Fibroblast of skin of left biceps (primary cell): Measurements from ENCODE around the gene AKAP12.
A peak's percentile ranks its signal among the peaks of the same experiment; 100 is the strongest.

Experiments
- DNase-seq, 2 experiments: peaks; one replicate each; pipeline ENCODE4 v3.0.0-alpha.2; 2013; ENCODE audit warnings: low read depth in 2 of 2

AKAP12 gene

DNA sequence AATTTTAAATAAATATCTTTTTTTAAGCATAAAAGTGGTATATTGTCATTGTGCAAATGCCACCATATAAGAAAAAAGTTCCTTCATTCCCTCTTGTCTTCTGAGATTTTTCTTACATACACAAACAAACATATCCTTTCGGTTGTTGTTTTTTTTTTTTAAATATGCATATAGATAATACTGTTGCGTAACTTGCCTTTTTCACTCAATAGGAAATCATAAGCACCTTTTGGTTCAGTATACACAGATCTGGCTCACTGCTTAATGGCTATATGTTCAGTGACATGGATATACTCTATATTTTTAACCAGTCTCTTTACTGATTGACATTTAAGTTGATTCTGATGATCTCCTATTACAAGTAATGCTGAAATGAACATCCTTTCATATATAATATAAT, 40.1 kb downstream of the AKAP12 start:
- DNase-seq = no peak

DNA sequence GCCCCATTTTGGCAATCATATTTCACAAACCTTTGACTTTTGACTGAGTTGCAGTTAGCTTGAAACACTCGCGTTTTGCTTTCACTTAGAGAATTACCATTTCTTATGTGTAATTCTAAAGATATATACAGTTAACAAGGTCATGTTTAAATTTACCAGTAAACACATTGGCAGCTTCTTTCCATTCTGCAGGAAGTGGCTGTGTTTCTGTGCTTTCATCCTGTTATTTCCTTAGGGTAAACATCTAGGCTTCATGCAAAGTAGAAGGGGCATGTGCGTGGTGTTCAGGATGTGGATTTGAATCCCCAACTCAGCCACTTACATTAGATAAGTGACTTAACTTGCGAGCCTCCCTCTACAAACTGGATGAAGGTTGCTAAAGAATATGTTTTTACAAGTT, 41.1 kb downstream of the AKAP12 start:
- no peak for DNase-seq

DNA sequence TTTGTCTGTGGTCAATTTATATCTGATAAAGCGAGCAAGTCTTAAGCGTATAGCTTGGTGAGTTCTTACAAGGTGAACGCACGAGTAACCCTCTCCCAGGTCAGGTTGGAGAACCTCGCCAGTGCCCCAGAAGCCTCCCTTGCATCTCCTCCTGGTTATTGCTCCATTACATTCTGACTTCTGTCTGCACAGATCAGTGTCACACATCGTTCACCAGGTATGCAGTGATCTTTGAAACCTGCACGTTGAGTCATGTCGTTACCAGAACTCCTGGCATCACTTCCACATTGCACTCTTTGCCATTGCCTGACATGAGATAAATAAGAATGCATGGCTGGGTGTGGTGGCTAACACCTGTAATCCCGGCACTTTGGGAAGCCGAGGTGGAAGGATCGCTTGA, 44.2 kb downstream of the AKAP12 start:
- DNase-seq = no peak

DNA sequence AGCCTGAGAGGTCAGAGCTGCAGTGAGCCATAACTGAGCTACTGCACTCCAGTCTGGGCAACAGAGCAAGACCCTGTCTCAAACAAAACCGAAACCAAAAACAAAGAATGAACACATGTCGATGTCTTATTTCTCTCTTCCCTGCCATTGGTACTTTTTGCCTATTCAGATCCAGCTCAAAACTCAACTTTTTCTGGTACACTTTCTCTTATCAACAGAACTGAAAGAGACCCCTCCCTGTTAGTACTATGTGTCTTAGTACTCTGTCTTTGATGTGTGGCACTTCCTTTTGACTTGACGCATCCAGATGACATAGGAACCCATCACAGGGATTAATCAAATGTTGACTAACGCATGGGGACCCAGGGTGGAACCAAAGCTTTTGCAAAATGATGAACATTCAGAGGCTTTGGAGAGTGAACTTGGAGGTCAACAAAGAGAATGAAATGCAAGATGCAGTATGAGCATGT, 44.8 kb downstream of the AKAP12 start:
- DNase-seq = no peak

DNA sequence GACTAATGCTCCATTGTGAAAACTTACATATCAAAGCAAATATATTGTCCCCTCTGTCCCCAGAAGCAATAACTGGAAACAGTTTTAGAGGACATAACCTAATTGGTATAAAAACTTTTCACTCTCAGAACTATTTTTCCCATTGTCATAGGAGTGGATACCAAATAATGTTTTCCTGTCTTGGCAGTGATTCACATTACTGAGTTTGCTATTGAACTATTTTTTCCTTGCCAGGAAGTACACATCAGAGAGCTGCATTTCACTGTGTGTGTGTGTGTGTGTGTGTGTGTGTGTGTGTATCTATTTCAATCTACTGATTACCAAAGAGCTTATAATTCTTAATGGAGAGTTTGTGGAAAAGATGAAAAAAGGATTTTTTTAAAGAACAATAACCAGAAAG, 45.4 kb downstream of the AKAP12 start:
- peak; percentile 59 to 70 for DNase-seq

DNA sequence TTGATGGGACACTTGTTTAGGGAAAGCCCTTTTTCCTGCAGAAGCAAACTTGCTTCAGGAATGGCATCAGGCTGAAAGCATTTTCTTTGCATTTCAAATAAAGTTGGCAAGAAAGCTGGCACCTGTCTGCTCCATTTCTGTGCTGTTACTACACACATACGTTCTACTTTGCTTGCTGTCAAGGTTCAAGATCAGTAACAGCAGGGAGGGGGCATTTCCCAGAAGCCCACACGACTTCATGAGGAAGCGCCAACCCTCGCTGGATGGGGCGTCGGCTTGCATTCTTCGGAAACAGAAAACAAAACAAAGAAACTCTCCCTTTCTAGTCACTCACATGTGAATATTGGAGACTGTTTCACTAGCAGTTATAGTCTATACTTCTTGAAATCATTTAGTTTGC, 46.4 kb downstream of the AKAP12 start:
- DNase-seq = no peak

DNA sequence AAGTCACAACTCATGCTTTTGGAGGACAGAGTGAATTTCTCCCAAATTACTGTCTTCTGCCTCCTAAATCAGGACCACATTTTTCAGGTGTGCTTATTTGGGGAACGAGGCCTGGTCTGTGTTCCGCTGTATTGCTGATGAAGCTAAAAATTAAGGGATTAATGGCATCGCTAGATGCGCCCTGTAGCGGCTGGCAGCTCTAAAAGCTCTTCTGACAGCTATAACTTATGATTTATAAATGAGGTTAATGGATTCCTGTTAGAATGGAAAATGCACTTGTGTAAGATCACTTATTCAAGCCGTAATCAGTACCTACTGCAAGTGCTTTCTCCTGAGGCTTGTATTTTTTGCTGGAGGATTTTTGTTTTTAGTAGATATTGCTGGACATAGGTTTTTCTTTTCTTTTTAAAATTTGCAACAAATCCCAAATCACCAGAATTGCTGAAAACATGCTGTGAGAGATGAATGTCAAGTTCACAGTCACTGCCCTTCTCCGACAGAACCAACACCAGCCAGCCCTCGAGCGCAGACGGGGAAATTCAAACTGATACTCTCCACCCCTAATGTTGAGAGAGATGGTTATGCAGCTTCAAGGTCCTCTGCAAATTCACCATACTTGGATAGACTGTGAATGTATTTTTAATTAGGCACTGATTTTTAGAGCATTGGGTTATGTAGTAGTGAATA, 49.1 kb downstream of the AKAP12 start:
- DNase-seq = no peak

DNA sequence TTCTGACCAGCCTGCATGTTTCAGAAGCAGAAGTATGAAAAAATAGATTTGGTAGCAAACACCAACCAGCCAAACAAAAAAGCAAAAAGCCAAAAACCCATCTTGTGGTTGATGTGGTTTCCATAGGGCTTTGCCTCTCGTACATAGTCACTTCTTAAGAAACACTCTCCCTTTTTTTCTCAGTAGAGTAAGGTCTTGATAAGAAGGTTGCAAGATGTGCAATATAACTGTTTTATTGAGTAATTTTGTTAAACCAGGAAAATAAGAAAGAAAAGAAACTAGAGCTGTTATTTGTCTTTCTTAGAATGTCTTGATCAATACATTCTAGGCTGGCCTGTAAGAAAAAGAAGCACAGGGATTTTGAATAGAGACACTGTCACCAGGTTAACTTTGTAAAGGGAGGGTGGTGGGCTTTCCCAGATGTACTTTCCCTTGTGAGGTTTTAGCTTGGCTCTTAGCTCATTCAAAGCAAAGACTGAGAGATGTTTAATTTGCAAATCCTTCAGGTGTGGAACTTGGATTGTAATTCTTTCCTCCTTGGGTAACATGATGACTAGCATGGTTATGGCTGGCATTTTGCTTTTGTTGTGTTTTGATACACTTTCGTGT, 49.7 kb downstream of the AKAP12 start:
- DNase-seq = no peak

DNA sequence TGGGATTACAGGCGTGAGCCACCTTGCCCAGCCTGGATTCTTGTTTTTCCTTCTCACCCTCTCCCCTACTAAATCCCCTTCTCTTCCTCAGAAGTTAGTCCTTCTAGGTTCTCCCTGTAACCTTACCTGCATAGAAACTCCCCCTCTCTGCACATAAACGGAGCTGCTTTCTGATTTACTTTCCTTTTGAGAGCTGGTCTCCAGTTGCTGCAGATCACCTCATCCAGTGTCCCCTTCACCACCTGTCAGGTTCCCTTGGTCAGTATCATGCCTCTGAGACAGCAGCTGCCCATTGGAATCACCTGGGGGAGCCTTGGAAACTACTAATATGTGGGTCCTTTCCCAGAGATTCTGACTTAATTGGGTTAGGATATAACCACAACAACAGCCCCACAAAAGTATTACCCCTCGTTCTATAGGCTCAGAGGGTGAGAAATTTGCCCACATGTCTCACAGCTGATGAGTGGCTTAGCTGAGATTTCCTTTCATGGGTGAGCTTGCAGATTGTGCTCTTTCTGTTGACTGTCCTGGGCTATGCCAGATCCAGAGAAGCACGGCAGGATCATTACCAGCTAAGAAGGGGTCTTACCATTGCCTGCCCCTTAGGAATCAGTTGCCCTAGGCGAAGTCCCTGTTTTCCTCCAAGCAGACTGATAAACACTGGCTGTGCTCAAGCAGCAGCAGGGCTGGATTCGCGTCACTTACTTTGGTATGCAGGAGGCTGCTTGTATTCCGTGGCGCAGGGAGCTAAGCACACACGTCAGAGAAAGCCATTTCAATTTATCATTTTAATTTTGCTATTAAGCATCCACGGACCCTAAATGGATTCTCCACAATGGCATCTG, 51.3 kb downstream of the AKAP12 start:
- DNase-seq = peak in 1 of 2 experiments; percentile 51

DNA sequence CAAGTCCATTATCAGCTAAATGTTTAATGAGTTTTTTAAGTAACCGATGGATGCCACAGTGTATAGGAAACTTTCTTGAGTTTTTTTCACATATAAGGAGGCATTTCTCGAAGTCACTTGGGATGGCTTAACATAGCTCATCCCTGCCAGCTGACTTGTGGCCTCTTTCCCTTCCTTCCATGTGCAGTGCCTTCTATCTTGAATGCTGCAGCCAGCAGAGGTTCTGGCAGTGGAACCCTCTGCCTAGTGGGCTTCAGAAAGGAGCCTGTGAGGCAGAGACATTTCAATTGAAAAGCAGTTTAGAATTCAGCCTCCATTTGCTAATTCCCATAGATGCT, 51.9 kb downstream of the AKAP12 start:
- DNase-seq = no peak

DNA sequence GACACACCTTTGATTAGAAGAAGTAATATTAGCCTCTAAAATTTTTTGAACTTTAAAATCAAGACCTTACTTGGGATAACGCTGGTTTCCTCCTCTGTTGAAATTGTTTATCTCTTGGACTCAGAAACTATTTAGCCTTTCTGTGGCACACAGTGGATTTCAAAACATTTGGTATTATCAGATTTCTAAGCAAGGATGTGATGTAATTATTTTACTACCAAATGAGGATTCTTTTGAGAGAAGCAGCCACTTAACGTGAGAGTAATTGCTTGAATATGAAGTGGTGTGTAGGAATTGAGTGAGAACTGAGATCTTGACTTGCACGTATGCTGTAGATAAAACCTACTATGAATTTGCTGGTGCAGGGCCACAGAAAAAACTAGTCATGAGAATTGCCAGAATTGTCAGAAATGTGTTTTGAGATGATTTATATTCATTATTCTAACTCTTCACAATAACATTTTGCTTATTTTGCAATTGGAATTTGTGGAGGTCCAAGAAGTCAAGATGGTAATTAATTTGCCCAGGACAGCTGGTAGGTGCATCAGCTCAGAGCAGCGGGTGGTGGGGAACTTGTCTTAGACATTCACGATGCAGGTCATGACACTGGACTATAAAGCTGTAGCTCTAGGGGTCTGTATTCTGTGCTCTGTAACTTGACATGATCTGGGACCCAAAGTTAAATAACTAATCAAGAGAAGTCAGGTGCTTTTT, 53.4 kb downstream of the AKAP12 start:
- no peak for DNase-seq

DNA sequence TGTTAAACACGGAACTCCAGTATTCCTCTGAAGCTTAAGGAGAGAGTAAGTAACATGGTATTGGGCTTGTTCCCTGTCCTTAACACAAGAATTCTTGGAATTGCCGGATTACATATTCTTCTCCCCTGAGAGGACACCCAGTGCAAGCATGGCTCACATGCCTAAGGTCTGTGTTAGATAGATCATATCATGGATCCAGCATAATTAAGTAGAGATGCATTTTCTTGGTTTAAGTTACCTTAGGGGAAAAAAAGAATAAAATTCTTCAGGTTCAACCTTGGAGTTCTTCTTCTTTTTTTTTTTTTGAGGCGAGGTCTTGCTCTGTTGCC, 53.9 kb downstream of the AKAP12 start:
- DNase-seq = no peak

DNA sequence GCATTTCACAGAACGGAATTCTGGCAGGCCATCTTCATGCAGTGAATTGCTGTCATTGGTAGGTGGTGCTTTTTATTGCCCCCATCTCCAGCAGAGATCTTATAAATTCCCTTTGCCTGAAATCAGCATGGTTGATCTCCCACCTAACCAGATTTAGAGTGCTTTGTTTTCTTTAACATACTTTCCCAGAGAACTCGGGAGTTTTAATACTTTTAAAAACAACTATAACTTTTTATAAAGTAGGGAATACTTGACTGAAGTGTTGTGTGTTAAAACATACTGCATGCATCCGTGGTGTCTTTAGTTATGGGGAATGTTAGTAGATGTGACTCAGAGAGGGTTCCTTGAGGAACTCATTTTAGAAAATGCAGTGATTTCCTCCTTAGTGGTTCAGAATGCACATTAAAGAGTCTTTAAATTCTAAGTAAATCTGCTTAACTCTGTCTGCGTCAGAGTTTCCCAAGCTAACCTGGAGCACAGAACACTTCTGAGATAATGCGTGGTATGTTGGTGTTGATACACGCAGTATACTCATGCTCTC, 54.9 kb downstream of the AKAP12 start:
- no peak for DNase-seq

DNA sequence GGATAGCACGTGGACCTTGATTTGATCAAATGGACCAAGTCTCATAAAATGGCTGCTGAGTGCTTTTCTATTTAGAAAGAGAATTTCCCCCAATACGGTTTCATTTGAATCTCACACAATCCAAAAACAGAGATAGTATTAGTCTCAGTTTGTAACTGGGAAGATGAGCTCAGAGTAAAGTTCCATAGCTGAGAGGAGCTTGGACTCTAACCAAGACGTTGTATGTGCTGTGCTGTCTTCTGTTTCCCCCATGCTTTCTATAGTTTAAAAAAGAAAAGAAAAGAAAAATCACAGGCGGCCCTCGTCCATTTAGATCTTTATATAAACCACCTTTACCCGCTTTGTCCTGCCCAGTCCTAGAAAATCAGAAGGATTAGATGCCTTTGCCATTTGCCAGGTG, 58.1 kb downstream of the AKAP12 start:
- no peak for DNase-seq

DNA sequence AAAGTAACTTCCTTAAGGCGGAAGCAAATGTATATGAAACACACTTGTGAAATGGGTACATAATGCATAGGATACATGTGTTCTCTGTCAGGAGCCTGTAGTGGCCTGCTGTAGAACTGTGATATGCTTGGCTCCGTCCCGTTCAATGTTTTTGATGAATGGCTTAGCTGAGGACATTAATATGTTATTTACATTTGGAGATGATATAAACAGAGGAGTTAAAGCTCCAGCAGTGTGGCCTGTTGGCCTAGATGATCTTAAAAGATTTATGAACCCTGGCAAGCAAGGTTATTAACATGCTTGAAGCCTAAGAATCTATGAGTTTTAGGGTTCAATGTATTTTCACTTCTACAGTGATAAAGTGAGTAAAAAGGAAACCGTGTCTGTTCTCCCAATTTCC, 59.2 kb downstream of the AKAP12 start:
- DNase-seq = no peak

DNA sequence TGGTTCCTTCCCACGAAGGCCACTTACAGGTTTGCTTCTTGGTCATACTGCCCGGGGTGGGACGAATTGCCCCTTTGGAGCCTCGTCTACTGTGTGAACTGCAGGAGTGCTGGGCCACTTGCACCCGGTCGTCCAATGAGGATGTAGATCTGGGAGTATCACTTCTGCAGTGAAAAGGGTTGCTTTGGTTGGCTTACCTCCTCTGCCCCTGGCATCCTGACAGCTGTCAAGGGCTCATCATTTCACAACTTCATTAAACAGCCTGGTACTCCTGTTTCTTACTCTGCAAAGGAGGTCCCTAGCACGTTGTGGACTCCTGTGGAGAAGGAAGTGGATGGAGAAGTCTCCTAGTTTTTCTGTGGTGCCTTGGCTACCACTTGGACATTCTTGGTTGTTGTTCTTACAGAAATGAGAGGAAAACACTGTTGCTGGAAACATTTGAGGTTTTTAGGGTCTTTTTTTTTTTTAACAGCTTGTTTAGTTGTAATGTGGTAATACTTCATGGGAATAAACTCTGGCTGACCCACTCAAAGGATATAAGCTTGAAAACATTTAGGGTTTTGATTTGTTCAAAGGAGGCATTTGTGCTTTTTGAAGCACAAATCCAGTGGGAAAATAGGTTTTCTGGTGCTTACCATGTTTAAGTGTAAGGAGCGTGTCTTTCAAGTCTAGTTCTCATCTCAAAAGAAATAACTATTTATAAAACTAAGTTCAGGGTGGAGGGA, 60.7 kb downstream of the AKAP12 start:
- no peak for DNase-seq

DNA sequence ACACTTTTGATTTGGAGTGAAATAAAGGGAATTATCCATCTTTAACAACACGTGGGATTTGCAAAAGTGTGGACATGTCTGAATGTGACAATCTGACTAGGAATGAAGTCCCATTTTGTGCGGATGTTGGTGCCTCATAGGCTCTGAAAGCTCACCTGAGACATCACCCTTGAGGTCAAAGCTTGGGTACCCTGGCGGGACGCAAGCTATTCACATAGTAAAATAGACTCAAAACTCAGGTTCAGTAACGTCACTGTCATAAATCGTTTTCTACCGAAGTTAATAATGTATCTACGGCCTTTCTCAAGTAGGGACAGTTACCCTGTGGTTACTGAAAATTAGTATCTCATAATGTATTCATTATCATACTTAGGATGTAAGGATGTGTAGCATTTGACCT, 61.8 kb downstream of the AKAP12 start:
- DNase-seq = no peak

DNA sequence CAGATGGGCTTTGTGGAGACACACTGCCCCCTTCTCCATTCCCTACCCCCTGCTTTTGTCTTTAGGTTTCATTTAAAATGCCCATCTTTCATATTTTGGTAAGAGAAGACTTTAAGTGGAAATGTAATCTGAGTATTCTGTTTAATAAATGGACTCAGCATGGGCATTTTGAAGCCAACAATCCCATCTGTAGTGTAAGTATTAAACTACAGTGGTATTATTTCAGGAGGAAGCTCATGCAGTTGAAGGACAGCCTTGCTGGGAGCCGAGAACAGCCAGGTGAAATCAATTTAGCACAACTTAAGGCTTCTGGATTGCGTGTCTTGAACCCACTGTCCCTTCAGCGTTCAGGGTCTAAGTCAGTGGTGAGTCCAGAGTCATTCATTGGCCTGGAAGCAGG, 63.5 kb downstream of the AKAP12 start:
- no peak for DNase-seq

DNA sequence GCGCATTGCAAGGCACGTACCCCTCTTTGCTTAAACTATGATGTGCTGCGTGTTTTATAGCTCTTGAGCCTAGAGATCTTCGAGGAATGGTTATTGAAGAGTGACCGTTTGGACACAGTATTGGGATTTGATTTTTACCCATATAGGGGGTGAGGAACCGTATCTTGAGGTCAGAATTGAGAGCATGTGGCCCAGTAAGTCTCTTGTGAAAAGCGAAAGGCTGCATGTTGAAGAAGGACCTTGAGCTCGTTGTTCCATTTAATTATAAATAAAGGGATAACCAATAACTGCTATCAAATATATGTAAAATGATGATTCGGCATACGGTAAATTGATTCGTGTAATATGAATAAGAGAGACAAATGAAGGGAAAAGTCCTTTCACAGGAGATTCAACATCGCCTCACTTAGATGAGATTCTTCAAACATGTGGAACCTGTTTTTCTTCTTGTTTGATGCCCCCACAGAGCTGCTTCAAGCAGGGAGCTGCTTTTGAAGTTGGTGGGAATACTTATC, 66.6 kb downstream of the AKAP12 start:
- DNase-seq = no peak

DNA sequence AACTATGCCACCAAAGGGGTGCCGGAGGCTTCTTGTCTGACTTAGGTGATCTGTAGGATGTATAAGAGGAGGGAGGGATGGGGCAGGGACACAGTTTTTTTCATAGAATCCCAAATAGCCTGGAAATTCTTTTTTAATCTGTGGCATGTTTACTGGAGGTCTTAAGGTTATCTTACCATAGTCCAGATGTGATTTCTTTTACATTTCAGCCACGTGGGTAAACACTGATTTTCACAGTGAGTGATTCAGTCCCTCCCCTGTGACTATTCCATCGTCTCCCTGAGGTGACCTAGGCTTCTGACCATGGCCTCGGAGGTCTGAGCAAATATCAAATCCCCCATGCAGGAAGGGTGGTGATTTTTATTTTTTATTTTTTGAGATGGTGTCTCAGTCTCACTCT, 67.7 kb downstream of the AKAP12 start:
- DNase-seq = no peak

DNA sequence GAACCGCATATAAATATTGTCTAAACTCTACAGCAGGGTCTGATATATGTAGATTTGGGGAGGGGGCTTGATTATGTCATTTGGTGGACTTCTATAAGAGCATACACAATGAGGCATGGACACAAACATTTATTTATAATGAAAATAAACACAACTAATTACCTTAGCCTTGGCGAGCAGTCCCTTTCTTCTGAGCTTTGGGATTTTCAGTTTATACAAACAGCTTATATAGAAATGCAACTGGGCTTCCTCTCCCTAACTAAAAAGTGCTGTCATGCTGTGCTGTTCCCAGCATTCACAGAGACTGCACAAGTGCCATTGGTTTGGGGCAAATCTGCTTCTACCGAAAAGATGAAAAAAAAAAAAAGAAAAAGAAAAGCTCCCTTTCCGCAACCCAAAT, 69.9 kb downstream of the AKAP12 start:
- DNase-seq = no peak
